HK-2 (cell line): Measurements from ENCODE around the gene RTEL1.
A peak's percentile ranks its signal among the peaks of the same experiment; 100 is the strongest.
"Not testable (repeated sequence)": the region's sequence is repeated elsewhere in the genome, so short reads cannot be mapped to it uniquely, and the experiment has no call there.

Experiments used
- DNase-seq: peaks from one replicate; pipeline ENCODE4 v3.0.0-alpha.2; 2018; ENCODE audit not compliant: unreplicated experiment

The RTEL1 gene

DNA sequence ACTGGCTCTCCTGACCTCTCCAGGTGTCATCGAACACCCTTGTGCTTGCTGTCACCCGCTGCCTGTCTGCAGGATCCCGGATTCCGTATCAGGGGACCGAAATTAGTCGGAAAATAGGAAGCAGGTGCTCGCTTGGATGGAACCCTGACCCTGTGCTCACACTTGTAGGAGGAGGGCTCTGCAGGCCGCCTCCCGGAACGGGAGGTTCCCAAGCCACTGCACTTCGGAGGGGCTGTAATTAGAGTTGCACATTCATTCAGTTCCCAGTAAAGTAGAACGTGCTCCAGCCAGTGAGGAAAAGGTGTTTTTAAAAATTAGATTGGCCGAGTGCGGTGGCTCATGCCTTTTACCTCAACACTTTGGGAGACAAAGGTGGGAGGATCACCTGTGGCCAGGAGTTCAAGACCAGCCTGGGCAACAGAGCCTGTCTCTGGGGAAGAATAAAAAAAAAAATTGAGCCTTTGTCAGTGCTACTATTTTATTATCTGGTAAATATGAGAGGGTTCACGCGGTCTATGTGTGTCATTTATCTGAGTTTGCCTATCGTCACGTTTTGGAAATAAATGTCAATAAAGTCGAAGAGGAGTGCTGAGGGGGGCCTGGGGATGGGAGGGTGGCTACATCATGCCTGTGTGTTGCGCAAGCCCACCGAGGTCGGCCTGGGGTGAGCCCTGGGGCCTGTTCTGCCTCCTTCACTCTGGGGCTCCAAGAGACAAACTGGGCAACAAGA is 29.7 kb upstream of the RTEL1 start:
- peak; percentile 88 for DNase-seq

GRCh38 chr20:63630956-63631355 is 27.2 kb upstream of the RTEL1 start:
- not testable (repeated sequence) for DNase-seq

GRCh38 chr20:63631426-63631825 is 26.7 kb upstream of the RTEL1 start:
- not testable (repeated sequence) for DNase-seq

DNA sequence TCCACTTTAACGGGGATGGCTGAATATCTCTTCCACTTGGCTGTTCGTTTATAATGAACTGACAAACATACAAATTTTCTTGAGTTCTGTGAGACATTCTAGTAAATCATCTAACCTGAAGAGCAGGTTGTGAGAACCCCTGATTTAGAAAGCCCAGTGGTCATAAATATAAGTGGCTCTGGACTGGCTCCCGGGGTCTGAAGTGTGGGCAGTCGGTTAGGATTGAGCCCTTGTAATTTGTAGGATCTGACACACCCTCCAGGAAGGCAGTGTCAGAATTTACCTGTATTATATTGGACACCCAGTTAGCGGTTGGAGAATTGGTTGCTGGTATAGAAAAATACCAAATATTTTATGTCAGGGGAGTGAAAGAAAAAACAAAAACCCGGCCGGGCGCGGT is 24.4 kb upstream of the RTEL1 start:
- DNase-seq = no peak

- DNase-seq = peak; percentile 58
These were observed 22.5 kb upstream of the RTEL1 start for GRCh38 chr20:63635431-63636141.

GRCh38 chr20:63636752-63637628 is 21.1 kb upstream of the RTEL1 start:
- DNase-seq = no peak

DNA sequence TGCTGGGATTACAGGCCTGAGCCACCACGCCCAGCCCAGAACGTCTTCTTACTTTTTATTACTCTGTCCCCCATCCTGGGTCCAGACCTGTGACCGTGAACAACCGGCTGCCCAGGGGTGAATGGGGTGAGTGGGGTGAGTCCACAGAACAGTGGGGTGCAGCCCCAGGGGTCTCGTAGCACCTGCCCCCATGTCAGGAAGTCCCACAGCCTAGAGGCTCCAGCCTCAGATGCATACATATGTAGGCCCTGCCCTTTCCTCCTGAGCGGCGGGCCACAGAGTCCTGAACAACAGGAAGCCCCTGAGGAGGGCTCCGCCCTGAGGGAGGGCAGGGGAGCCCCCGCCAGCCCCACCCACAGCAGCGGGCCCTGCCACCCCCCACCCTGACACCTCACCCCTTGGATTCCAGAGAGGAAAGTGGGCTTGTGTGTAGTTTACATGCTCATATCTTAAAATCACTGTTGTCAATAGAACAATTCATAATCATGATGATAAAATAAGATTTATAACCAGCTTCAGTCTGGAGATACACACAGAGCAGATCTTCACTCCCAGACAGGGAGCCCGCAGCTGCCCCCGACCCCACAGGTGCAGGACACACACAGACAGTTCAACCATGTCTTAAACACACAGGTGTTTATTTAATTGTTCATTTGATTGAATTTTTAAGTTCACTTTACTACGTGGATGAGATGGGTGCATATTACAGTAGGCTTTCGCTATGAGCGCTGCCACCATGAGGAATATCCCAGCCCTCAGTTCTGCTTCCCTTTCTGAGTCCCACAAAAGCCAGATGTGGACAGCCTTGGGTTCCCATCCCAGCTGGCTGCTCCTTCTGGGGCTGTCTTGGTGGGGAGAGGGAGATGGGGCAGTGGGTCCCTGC is 18.8 kb upstream of the RTEL1 start:
- DNase-seq = no peak

DNA sequence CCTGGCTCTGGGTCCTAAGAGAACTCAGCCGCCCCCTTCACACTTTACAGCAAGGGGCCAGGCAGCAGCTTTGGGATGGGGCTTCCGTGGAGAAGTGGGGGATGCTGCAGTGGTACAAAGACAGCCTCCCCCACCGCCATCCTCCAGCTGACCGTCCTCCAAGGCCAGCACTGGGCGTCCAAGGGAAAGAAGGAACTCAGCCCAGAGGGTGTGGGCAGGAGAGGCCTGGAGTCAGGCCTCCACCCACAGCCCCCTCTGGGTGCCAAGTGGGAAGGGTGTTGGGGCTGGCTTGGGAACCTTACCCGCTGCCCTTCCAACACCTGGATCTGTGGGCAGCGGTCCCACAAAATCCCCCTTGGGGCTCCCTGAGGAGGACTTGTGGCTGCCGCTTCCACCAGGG is 18.0 kb upstream of the RTEL1 start:
- DNase-seq = no peak

DNA sequence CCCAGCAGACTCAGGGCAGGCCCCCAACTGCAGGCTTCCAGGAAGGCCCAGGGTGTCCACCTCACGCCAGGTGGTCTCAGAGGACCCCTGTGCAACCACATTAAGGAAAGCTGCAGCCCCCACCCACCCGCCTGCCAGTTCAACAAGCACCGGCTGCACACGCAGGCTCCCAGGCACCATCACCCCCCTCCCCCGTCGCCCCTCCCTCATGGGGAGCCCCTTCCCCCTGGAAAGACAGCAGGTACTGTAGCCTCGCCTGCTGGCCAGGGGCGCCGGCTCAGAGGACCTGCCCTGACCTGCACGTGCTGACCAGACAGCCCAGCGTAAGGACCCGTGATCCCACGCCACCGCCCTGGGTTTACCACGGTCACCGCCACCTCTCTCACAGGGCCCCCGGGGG is 17.4 kb upstream of the RTEL1 start:
- not testable (repeated sequence) for DNase-seq

DNA sequence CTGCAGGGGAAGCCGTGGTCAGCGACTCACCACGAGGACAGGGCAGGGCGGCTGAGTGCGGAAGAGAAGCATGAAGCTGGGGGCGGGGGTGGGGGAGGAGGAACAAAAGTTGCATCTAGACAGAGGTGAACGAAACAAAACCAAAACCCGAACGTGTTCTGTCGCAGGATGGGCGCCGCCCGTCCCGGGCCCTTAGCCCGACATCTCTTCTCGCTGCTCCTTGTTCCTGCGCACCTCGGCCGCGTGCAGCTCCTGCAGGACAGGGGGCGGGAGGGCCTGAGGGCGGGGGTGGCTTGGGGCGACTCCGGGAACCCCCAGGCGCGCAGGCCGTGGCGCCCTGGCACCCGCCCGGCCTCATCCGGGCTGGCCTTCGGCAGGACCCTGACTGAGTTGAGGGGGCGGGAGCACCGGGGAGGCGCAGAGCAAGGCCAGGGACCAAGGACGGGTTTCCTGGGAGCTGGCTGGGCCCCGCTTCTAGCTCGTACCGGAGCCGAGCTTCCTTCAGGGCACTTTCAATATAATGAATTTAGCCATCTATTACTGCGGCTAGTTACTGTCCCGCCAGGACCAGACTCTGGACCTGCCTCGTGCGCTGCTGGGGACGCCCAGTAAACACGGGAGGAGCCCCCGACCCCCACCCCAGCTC is 16.8 kb upstream of the RTEL1 start:
- DNase-seq = no peak

- DNase-seq = peak; percentile 71
These were observed 16.2 kb upstream of the RTEL1 start for GRCh38 chr20:63641792-63642523.

DNA sequence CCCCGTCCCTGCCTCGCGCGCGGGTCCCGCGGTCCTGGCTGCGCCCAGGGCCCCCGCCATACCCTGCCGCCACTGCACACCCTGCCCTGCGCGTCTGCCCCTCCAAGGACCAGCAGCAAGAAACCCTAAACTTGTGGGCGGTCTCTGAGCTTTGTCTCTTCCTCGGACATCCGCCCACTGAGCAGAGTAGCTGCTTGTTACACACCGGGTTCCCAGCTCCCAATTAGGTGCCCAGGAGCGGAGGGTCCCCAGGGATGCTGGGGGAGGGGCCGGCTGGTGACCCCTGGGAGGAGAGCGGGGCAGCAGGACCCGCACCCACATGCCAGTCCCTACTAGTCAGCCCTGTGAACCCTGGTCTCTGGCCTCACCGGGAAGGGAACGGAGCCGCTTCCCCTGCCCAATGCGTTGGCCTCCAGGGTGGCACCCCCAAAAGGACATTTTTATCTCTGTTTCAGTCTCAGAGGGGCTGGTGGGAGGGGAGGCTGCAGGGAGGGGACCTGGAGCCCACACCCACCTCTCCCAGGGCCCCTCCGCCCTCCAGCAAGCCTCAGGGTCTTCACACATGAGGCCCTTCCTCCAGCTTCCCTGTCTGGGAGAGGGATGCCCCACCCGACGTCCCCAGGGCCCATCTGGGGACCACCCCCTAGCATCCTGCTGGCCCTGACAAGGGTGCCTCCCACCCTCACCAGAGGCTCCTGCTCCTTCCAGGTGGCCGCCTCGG is 15.4 kb upstream of the RTEL1 start:
- DNase-seq = no peak

DNA sequence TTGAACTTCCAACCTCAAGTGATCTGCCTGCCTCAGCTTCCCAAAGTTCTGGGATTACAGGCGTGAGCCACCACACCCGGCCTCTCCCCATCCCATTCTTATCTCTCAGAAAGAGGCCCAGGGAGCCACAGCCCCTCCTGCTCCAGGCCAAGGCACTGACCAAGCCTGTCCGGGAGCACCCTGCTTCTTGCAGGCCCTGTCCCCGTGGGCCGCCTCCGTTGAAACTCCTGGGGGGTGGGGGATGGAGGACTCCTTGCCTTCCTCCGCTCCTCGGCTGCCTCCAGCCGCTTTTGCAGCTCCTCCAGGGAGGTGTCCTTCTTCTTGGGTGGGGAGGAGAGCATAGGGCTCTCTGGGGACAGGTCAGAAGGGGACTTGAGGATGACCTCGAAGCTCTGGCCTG is 14.6 kb upstream of the RTEL1 start:
- DNase-seq = no peak

DNA sequence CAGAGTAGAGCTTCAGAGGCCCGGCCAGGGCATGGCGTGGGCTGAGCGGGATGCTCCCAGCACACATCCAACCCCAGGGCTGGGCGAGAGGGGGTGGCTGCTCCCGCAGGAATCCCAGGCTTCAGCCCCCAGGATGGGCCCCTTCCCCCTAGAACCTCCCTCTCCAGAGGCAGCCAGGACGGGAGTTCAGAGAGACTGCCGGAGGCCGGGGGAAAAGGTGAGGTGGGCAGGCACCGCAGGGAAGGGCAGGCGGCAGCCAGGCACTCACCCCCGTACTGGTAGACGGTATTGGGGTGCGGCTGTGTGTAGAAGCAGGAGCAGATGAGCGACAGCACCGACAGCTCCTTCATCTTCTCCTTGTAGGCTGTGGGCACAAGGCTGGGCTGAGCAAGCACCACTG is 14.2 kb upstream of the RTEL1 start:
- no peak for DNase-seq

DNA sequence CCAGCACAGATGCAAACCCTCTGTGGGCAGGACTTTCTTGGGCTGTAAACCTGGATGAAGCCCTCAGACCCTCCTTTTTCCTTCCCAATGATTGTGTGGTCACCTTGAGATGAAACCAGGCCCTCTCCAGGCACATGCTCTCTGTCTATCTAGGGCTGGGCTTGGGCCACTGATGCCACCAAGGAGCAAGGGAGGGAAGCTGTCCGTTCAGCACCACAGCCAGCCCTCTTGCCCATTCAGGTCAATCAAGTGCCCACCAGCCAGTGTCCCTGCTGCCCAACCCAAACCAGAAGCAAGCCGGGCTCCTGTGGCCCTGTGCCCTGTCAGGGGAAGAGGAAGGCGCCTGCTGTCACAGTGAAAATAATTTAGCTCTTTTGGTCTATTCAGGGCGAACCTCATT is 12.9 kb upstream of the RTEL1 start:
- DNase-seq = no peak

DNA sequence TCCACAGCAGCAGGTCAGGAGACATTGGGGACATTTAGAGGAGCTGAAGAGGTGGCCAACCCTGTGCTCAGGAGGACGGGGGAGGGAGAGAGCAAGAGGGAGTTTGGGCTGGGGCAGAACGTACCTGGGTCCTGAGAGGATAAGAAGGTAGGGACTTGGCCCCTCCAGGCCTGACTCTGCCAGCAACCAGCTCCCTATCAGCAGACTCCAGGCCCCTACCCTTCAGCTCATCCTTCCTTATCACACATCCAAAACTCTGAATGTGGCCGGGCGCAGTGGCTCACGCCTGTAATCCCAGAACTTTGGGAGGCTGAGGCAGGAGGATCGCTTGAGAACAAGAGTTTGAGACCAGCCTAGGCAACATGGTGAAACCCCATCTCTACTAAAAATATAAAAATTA is 9.9 kb upstream of the RTEL1 start:
- DNase-seq = no peak

- no peak for DNase-seq
These were observed 9.1 kb upstream of the RTEL1 start for GRCh38 chr20:63648895-63649589.

GRCh38 chr20:63650486-63650885 is 7.6 kb upstream of the RTEL1 start:
- DNase-seq = not testable (repeated sequence)

- DNase-seq = no peak
These were observed 6.2 kb upstream of the RTEL1 start for GRCh38 chr20:63651942-63652191.
